HG03439 (cell line): ENCODE measurements around the gene DCDC2C.

Experiments used
- ATAC-seq: cut with Tn5 transposase; IDR thresholded peaks from one replicate; pipeline ENCODE4 v1.9.1; 2021; ENCODE audit warnings: mild to moderate bottlenecking, moderate library complexity; ENCODE audit not compliant: unreplicated experiment

The DCDC2C gene

DNA sequence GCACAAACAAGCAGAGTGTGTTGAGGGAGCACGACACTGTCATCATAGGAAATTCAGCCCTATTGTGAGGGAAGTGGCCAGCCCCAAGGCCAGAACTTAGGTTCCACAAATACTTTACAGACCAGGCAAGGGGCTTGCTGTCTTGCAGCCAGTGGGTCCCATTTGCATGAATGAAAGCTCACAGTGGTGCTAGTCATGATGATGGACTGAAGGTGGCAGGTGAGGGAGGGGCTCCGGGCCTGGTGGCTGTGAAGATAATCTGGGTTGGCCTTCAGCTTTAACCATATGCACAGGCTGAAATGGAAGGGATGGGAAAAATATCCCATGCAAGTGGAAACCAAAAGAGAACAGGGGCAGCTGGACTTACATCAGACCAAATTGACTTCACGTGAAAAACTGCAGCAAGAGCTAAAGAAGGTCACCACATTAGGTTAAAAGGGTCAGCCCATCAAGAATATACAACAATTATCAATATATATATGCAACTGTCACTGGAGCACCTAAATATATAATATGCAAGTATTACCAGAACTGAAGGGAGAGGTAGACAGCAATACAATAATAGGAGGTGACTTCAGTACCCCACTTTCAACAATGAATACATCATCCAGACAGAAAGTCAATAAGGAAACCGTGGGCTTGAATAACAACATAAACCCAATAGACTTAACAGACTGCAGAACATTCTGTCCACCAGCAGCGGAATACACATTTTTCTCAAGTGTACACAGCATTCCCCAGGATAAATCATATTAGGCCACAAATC, 39.6 kb downstream of the DCDC2C start:
- ATAC-seq: no peak

DNA sequence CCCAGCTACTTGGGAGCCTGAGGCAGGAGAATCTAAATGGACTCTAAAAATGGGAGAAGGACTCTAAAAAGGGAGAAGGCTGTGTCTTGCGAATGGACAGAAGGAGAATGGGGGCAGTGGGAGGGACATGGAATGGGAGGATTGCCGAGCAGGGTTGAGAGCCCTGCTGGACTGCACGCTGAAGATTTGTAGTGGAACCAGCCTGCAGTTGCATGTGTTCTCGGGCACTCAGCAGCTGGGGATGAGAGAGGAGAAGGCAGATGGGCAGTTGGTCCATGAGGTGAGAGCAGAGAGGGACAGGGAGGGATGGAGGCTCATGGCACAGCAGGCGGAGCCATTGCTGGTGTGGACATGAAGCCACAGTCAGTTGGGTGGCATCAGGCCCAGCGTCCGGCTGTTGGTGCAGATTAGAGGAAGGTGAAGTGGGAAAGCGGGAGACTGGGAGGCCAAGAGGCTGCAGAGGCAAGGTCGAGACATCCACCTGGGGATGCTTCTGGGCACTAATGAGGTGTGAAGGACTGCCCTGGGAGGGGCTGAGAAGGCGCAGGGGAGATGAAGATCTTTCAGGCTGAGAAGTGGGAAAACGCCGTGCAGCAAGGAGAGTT, 40.7 kb downstream of the DCDC2C start:
- no peak for ATAC-seq

DNA sequence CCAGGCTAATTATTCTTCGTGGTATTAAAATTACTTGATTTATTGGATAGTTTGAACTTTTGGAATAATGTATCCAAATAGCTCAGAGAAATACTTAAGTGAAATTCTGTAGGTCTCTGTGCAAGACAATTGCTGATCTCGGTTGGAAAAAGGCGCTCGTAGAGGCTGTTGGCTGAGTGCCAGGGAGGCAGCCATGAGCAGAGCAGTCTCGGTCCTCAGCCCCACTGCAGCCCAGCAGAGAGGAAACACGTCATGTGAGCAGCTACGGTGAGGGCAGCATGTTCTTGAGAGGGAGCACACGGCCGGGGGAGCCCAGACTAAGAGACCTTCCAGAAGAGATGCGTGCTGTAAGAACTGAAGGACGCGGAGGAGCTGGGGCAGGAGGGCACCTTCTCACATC, 42.5 kb downstream of the DCDC2C start:
- no peak for ATAC-seq

DNA sequence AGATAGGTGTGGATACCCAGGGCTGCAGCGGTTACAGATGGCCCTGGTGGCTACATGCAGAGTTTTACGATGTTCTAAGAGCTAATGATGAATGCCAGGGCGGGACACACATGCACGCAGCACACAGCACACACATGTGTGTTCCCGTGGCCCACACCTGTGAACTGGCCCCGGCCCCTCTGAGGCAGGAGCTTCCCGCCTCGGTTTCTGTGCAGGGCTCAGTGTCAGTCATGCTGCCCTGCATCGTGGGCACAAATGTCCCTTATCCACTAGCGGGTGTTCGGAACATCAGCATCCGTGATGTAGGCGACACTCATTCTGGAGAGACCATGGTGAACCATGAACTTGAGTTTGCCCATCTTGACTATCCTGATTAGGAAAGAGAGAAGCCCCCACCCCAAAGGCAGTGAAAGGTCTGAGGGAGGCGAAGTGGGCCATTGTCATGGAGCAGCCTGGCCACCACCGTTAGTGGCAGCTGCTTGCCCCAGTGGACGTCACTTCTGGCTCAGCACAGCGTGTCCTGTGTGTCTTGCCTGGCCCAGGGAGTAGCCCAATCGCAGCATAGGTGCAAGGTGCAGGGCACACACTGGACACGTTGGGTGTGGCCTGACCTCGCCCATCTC, 43.8 kb downstream of the DCDC2C start:
- no peak for ATAC-seq

DNA sequence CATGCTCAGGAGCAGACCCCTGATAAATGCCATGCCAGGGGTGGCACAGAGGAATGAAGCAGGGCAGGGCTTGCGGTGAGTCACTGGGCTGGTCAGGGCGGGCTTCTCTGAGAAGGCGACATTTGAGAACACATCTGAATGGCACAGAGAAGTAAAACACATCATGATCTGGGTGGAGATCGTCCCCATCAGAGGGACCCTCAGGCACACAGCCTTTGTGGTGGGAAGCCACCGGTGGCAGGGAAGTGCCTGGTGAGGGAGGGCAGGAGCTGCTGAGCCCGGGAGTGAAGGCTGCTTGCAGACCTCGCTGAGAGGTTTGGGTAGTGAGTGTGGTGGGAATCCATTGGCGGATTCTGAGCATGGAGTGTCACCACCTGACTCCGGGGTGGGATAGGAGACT, 44.5 kb downstream of the DCDC2C start:
- ATAC-seq: no peak

DNA sequence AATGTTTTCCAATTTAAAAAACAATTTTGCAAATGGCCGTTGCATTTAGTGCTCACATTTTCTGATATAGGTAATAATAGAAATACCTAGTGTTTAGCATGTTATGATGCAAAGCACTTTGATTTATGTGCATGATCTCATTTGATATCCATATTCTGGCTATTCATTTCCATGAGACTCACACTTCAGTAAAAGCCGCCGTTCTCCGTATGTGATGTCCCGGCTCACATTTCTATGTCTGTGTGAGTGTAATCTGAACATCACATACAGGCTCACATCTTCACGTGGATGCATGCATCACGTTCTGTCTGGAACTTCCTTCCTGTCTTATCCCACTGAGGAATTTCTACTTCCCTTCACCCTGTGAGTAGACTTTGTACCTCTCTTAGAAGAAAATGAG, 45.8 kb downstream of the DCDC2C start:
- ATAC-seq: no peak

DNA sequence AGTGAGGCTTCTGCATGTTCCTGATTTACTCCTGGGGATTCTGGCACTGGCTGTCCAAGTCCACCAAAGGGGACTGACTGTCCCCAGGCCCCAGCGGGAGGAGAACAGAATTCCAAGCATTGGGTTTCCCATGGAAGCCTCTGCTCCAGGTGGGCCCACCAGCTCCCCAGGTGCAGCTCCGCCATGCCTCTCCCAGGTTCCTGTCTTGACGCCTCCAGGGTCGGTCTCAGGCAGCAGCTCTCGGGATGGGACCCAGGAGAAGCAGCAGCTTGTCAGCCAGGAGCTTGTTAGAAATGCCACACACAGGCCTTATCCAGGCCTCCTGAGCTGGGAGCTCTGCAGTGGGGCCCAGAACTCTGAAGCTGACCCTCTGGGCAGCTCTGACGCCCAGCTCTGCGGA, 47.9 kb downstream of the DCDC2C start:
- no peak for ATAC-seq

DNA sequence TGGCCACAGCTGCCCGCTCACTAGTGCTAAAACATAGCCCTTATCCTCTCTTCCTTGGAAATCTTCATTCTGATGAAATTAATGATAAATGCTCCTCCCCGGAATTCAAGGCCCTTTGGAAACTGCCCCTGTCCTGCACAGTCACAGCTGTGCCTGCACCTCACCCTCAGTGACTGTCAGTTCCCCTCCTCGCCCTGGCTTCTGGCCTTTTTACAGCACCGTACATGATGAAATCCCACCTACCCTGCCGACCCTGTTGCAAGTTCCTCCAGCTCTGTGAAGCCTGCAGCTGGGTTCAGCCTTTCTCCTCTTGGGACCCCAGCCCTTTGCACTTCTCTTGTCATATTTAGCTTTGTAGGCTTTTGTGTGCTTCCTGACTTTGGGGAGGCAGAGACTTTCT, 48.4 kb downstream of the DCDC2C start:
- ATAC-seq: no peak

DNA sequence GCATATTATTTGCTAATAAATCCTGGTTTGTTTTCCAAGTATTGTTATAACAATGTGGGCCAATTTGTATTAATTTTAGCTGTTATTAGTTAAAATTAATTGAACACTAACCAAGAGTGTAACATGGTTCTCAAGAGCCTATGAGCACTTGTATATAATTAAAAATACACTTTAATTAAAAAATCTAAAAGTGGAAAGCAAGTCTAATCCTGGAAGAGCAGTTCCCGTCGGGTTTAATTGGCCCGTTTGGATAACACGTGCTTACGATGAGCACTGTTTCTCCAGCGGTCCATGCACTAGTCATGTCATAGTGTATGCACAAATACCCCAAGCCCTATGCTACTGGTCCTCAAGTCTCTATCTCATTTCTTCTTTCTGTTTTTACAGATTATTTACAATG, 49.0 kb downstream of the DCDC2C start:
- no peak for ATAC-seq

DNA sequence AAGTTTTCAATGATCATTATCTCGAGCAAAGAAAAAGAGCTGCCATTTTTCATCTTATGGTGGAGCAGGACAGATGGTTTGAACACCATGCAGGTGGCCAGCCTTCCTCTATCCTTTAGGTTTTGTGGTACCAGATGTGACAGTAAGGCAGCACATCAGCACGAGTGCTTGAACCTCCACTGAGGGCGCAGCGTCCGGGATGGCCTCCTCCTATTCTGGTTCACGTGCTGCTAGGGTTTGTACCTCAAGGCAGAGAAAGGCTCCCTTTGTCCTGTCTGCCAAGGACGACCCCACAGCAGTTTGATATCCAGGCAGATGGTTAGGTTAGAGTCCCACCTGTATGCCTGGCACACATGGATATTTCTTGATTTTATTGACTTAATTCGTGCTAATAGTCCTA, 50.2 kb downstream of the DCDC2C start:
- no peak for ATAC-seq

DNA sequence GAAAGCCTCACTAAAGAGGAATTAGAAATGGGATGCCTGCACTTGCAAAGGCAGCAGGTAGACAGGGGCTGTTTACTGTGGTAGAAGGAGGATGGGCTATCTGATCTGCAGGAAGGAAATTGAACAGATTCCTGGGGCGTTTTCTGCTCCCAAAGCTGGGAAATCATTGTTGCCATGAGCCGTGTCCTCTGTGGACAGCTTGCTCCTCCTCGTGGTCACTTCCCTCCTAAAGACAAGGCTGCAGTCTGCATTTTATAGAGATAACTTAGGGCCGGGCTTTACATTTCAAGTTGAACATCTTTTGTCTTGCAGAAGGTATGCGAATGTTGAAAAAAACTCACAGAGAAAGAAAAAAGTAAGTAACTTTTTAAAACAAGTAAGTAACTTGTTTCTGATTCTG, 50.9 kb downstream of the DCDC2C start:
- ATAC-seq: no peak

DNA sequence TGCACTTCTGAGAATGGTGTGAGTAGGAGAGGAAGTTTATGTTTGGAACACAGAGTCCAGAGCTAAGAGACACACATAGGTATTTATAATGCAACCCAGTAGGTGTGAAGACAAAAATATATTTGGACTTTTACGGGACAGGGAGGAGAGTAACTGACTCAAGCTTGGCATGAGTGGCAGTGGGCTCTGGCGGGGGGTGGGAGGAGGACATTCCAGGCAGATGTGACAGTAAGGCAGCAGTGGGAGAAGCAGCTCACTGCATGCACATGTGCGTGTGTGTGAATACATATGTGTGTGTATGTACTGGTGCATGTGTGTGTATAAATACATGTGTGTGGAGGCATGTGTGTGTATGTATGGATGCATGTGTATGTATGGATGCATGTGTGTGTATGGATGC, 51.4 kb downstream of the DCDC2C start:
- no peak for ATAC-seq

DNA sequence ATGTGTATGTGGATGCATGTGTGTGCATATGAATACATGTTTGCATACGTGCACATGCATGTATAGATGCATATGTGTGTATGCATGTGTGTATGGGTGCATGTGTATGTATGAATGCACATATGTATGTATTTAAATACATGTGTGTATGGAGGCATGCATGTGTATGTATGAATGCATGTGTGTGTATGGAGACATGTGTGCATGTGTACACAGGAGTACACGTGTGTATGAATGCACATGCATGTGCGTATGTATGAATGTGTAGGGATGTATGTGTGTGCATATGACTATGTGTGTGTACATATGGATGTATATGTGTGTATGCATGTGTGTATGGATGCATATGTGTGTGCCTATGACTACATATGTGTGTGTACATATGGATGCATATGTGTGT, 51.9 kb downstream of the DCDC2C start:
- no peak for ATAC-seq

DNA sequence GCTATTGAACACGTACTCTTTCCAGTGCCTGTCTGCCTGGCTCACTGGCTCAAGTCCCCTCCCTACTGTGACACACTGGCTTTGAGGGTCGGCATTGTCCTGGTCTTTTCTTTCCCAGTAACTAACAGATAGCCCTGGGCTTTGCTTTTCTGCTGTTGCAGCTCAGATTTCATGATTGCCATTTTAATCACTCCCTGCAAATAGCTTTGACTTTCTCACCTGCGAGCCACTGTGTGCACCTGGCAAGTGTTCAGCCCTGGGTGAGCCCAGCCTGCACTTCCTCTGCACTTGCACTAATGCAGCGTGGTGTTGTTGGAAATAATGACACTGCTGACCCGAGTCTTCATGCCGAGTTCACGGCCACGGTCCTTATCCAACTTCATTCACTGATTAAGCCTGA, 52.9 kb downstream of the DCDC2C start:
- ATAC-seq: no peak

DNA sequence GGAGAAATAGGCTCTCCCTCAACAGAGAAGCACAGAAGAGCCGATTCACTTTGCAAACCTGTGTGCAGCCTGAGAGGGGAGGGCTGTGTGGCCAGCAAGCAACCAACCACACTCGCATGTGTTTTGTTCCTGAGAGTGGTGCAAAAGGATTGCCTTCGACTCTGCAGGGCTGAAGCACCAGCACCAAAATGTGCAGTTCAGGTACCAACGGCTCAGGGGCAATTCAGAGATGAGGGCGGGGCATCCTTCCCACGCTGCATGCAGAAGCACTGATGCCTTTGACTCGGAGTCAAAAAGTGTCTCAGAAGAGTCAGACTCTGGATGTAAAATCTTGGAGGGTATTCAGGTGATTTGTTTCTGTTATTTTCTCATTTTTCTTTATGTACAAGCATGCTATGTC, 55.5 kb downstream of the DCDC2C start:
- ATAC-seq: no peak

DNA sequence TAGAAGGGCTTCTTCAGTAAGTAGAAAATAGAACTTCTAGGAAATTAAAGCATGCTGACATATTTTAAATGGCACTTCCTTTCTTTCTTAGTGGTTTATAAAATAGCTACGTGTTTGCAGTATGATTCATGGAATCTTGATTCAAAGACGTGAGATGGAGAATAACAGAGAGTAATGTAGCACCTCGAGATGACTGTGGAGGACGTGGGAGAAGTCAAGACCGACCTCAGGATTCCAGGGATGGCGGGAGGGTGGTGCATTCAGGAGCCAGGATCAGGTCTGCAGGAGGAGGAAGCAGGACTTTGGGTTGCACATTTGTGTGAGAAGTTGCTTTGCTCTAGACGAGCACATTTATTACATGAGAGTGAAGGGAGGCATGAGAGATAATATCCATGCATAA, 56.0 kb downstream of the DCDC2C start:
- ATAC-seq: no peak

DNA sequence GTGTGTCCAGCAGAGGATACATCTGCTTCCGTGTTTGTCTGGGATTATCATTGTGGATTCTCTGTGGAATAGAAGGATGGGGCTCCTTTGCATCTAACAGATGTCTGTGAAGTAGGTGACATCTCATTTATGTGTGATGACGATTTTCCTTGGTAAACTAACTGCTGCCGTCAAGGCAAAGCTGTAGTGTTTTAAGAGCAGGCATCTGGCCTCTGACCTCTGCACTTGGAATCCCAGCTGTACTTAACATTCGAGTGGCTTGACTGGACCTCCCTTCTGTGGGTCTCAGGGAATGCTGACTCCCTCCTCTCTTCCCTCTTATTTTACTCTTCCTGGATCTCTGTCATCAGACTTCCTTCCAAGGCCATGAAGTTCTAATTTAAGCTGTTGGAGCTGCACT, 56.4 kb downstream of the DCDC2C start:
- no peak for ATAC-seq

DNA sequence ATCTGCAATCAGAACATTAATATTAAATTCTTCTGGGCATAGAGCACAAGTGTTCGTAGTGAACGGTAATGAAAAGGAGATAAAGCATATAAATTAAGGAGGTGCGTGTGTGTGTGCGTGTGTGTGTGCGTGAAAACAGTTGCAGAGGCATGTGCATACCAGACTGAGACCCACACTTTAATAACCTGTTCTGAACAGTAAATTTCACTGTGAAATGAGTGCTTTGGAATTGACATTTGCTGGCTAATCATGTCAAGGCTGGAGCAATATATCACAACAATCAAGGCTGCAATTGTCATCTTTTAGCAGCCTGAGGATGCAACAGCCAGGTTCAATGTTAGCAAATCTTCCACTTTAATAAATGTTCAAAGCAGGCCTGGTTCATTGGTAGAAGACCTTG, 57.9 kb downstream of the DCDC2C start:
- no peak for ATAC-seq

DNA sequence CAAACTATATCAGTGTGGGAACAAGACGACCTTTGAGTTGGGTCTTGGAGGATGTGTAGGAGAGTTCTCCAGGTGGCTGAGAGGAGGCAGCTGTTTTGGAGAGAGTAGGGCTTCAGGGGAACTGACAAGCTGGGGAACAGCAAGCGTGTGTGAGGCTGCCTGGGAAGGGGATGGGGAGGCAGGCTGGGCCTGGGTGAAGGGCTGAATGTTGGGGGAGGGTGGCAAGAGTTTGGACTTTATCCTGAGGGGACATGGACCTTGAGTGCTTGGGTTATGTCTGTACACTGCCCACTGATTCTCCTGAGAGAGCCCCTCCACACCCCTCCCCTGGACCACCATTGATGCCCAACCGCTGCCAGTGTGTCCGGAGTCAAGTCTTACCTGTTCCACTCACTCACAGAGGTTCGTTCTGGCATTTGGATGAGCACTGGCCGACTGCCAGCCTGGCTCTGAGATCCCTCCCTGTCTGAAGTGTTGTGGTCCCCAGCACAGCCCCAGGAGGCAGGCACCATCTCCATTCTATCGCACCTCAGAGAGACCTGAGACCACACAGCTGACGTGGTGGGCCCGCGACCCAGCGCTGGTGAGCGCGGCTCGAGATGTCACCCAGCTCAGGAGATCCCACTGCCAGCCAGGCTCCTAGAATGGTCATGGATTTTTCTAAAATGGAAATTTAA, 59.5 kb downstream of the DCDC2C start:
- ATAC-seq: no peak

DNA sequence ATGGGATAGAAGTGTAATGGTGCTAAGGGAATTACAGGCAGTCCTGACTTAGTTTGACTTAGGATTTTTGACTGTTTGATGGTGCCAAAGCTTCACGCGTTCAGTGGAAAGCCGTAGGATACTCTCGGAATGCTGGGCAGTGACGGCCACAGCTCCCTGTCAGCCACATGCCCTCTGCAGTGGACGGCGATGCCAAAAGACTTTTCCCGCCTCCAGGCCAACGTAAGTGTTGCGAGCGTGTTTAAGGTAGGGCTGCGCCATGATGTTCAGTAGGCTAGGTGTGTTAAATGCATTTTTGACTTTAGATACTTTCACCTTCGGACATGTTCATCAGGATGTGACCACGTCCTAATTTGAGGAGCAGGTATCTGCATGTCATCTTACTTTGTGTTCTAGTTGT, 63.4 kb downstream of the DCDC2C start:
- no peak for ATAC-seq

DNA sequence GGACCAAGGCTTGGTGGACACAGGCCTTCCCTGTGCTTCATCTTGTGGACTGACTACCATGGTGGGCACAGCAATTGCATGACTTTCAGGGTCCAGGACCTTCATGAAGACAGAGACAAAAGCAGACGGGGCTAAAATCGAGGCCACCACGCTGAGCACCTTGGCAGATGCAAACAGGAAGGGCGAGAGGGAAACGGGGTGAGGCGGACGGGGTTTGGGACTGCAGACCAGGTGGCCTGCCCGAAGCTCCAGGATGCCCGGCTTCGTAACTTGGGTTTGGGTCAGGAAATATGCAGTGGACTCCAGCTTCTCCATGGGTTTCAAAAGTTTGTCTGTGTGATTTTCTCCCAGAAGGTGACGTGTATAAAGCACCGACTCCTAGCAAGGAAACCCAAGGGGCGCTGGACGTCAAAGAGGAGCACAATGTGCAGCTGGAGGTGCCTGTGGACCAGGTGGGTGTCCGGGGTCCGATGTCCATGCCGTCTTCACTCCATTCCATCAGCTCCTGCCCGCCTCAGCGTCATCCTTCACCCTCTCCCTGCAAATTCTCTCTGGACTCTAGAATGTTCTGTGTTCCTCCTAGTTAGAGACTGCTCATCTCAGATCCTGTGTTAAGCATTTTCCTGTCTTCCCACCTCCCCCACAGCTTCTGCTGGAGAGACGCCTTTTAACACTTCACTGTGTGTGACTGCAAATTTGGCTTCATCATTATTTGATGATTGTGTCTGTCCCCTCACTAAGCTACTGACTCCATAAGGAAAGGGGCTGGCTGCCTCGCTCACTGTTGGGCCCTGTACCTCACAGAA, 65.8 kb downstream of the DCDC2C start:
- no peak for ATAC-seq
